Renal pelvis (tissue), 4 donors: ENCODE measurements around the gene CXCL8. TPM values are rescaled to one million over a fixed set of nuclear protein-coding genes. Genes with fewer than 3 reads are reported as not detected.

ENCODE experiments used
- DNase-seq: peaks from one replicate; pipeline ENCODE4 v3.0.0-alpha.2; 2013
- polyA plus RNA-seq, 3 donors: library from polyadenylated mRNA; unstranded; fragments of 120-200 nt; gene quantifications; one replicate each; pipeline ENCODE4 v1.2.1, GENCODE V29; 2013; ENCODE audit not compliant: insufficient read length in 3 of 3

The CXCL8 gene
- polyA plus RNA-seq, 3 donors, result 0.17 to 0.31 TPM; not detected in 1

DNA sequence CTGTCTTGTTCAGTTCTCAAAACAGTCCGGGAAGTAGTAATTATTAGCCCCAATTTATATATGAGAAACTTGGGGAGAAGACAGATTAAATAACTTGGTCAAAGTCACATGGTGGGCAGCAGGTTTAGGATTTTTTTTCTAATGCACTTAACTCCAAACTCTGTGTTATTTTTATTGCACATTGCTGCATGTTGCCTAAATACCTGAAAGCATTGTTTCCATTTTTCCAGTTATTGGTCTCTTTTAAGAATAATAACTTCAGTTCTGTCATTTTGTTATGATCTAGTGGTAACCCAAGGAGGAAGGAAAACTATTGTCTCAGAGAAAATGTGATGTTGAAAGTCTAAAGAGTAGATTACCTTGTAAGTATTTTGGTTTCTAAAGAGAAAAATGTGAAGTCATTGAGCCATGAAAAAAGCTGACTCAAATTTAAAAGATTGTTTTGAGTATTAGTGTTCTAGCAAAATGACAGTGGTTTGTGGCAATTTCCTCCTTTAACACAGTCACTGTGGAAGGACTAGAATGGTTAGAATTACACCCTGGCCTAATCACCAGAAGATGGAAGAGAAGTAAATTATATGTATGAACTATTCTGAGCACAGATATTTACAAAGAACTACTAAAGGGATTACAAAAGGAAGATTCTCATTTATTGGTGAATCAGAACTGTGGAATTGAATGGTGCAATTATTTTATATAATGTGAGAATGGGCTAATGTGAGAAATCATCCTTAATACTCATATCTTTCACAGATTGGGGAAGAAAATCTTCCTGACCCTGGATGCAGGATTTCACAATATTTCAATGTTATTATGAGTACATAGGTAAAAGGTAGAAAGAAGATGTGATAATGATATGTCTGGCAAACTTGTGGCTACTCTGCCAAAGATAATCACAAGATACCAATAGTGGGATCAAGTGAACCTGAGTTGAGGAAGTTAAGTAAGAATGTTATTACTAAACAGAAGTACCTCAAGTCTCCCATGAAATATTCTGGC lies 21.7 kb upstream of the CXCL8 start:
- no peak for DNase-seq

DNA sequence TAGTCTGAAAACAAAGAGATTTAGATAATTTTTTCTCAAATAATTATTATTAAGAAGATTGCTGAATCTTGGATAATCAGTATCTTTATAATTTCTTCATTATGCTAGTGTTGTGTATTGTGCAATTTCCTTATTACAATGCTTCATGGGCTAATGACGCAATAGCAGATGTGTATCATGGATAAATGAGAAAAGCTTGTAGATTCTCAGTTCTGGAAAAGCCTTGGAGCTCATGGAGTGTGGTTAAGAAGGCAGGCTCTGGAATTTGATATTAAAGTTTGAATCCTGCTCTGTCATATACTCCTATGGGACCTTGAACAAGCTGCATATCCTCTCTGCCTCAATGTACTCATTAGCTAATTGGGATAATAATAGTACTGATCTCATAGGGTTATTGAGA lies 18.9 kb upstream of the CXCL8 start:
- DNase-seq, result no peak

DNA sequence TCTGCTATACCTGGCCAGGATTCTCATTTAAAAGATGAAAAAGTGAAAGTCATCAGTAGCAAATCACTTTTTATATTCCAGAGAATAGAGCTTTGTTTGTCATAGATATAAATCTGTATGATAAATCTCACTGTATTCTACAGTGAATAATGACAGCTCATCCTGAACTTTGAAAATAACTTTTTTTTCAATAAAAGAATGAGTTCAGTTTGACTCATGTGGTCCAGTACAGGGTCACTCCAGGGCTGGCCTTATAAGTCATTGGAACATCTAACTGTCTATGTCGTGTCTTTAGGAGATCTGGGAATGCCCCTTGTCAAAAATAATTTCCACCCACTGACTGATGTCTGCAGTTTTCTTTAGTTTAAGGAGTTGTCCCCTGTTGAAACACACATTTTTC lies 18.5 kb upstream of the CXCL8 start:
- DNase-seq, result no peak

- no peak for DNase-seq
These were observed 17.3 kb upstream of the CXCL8 start for GRCh38 chr4:73723023-73723422.

DNA sequence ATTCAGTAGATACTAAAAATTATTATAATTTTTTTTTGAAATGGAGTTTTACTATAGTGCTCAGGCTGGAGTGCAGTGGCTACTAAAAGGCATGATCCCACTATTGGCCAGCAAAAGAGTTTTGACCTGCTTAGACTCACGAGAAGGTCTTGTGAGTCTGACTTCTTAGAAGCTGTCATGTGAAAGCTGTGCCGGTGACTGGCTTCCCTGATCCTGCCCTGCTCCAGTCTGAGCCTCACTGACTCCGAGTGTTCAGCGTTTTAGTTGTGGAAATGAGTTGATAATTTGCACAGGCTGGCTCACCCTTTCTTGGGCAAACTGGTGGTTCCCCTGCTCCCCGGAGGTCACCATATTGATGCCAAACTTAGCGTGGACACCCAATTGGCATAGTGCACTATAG lies 16.4 kb upstream of the CXCL8 start:
- DNase-seq, result no peak

DNA sequence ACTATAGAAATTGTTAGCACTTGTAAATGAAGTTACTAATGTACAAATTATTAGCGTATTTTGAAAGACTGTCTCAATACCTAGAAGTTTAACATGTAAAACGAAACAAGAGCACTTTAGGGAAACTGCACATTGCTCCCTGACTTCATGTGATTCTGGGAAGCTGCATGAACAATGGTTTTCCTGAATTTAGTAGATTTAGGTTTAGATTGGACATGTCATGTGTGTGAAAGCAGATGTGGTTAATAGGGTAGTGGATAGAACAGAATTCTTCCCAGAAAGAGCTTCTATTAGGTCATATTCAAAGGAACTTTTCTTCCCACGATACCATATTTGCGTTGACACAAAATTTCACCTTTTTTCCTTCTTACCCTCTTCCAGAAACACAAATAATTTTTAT lies 14.9 kb upstream of the CXCL8 start:
- DNase-seq, result no peak

GRCh38 chr4:73725985-73726384 lies 14.4 kb upstream of the CXCL8 start:
- DNase-seq, result no peak

DNA sequence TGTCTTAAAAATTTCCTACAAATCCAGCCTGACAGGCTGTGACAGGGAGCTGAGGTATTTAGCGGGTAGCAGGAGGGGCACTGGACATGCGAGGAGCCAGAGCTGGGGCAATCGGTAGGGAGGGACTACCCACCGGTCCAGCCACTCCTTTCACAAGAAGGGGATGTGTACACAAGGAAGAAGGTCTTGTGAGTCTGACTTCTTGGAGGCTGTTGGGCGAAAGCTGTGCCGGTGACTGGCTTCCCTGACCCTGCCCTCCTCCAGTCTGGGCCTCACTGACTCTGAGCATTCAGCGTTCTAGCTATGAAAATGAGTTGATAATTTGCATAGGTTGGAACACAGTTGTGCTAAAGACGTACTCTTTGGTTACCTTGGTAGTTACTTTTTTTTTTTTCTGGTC lies 12.7 kb upstream of the CXCL8 start:
- no peak for DNase-seq

GRCh38 chr4:73728091-73728741 lies 12.2 kb upstream of the CXCL8 start:
- DNase-seq, result no peak

DNA sequence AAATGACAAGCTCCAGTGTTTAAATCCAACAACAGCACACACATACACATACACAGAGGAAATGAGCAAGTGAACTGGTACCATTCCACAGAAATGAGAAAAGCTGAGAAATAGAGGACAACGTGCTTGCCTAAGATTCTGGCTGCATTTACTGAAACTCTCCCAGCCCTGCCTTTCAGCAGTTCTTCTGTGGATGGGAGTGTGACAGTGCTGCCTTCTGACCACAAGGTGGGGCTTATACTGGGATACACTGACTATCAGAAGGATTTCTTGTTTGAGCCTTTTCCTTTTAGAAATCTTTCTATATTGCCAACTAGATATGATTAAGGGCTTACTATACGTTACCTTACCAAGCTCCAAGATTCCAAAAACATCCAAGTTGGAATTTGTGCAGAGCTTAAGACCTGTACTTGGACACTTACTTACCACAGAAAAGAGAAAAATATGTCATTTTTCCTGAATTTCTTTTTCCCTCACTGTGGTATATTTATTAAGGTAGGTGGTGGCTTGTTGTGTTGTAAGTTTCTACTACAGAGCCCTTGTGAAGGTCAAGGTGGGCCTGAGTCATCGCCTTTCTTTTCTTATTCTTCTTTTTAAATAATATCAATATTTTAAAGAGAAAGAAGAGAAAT lies 10.7 kb upstream of the CXCL8 start:
- peak; percentile 42 for DNase-seq

DNA sequence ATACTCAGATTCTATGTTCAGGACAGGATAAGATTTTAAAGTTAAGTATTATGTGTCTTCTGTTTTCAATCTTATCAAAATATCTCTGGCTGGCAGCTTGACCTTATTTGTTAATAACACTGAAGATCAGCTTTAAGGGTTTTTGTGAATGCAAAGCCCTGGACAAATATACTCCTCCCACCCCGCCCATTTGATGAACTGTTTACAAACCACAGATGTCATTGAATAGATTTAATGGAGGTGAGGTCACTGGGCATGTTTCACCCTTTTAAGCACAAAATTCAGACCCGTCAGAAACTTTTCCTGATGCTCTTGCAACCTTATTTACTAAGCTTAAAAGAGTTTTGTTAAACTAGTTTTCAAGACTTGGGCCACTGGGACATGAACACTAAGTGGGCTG lies 10.1 kb upstream of the CXCL8 start:
- no peak for DNase-seq

- DNase-seq, result no peak
These were observed 9.5 kb upstream of the CXCL8 start for GRCh38 chr4:73730867-73731266.

GRCh38 chr4:73731968-73732610 lies 8.3 kb upstream of the CXCL8 start:
- no peak for DNase-seq

- DNase-seq, result no peak
These were observed 7.5 kb upstream of the CXCL8 start for GRCh38 chr4:73732759-73733431.

DNA sequence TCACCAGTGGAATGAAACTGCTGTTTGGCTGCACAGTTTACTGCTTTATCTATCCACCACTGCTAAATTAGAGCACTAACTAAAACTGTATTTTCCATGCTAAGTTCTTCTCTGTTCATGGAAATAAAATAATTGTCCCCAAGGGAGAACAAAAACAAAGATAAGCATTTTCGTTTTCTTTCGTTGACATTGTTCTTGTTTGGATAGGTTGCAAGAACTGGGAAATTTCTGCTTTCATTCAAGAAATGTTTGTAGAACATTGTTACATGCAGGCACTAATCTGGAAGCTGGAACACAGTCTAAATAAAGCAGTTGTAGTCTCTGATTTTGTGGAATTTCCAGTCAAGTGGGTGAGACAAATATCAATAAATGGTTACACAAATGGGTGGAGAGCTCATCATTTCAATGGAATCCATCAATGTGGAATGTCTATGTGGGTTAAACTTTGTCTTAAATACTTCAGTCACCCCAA lies 5.8 kb upstream of the CXCL8 start:
- no peak for DNase-seq

DNA sequence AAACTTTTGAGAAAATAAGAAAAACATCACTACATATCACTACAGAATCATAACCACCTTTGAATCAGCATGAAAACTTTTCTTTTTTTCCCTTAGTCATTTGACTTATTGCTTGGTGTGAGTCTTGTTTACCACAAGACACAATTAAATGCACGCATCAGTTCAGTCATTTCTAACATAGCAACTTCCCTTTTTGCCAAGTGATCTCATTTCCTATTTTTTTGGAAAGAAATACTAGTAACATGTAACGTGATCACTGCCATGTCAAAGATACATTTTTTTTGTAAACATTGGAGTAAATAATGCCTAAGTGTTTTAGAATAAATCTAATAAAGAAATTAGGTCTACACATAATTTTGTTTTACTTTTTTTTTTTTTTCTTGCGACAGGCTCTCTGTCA lies 5.1 kb upstream of the CXCL8 start:
- DNase-seq, result no peak

GRCh38 chr4:73741031-73741749 lies 821 bp downstream of the CXCL8 start:
- no peak for DNase-seq

- no peak for DNase-seq
These were observed 1.6 kb downstream of the CXCL8 start for GRCh38 chr4:73741750-73742489.

DNA sequence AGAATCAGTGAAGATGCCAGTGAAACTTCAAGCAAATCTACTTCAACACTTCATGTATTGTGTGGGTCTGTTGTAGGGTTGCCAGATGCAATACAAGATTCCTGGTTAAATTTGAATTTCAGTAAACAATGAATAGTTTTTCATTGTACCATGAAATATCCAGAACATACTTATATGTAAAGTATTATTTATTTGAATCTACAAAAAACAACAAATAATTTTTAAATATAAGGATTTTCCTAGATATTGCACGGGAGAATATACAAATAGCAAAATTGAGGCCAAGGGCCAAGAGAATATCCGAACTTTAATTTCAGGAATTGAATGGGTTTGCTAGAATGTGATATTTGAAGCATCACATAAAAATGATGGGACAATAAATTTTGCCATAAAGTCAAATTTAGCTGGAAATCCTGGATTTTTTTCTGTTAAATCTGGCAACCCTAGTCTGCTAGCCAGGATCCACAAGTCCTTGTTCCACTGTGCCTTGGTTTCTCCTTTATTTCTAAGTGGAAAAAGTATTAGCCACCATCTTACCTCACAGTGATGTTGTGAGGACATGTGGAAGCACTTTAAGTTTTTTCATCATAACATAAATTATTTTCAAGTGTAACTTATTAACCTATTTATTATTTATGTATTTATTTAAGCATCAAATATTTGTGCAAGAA lies 2.3 kb downstream of the CXCL8 start:
- no peak for DNase-seq

GRCh38 chr4:73743281-73743680 lies 2.9 kb downstream of the CXCL8 start:
- no peak for DNase-seq
